Measurements from ENCODE around the gene PDILT.

The PDILT gene

GRCh38 chr16:20380782-20381181 is 23.8 kb downstream of the PDILT start:
- Histone ChIP-seq H3K4me3 (replicated peaks; ENCODE audit: insufficient read depth, low read length) (no peak overlapping the region), H3K27ac (replicated peaks) (no peak overlapping the region), H3K27me3 (ENCODE audit: insufficient read depth, poor library complexity, severe bottlenecking) (no peaks in the 10 kb centered on the region)
- TF ChIP-seq SPI1 (IDR thresholded peaks at IDR 0.05; ENCODE audit: borderline replicate concordance, low read depth): no peak
- no peak for DNase-seq (ENCODE audit: low read depth in 1 of 2, low spot score in 1 of 2)

- H3K27me3 ChIP-seq (ENCODE audit: insufficient read depth, poor library complexity, severe bottlenecking): no peaks in the 10 kb centered on the region
- TF ChIP-seq REST (IDR thresholded peaks at IDR 0.05; ENCODE audit: insufficient replicate concordance, low read depth): no peak
- TF ChIP-seq CTCF (IDR thresholded peaks at IDR 0.05; ENCODE audit: insufficient read depth, low read length): no peak
- H3K4me3 ChIP-seq (replicated peaks; ENCODE audit: insufficient read depth, low read length): no peak overlapping the region
- no peak for DNase-seq (ENCODE audit: low read depth in 1 of 2, low spot score in 1 of 2)
- no peak overlapping the region for H3K27ac ChIP-seq (replicated peaks)
Measured at GRCh38 chr16:20377181-20377580, 27.4 kb downstream of the PDILT start.

GRCh38 chr16:20372701-20373100 is 31.8 kb downstream of the PDILT start:
- Histone ChIP-seq H3K27ac (replicated peaks) (no peak overlapping the region), H3K4me3 (replicated peaks; ENCODE audit: insufficient read depth, low read length) (no peak overlapping the region), H3K27me3 (ENCODE audit: insufficient read depth, poor library complexity, severe bottlenecking) (no peaks in the 10 kb centered on the region)
- TF ChIP-seq GABPA (IDR thresholded peaks at IDR 0.05; ENCODE audit: low read depth) (no peak), REST (IDR thresholded peaks at IDR 0.05; ENCODE audit: insufficient replicate concordance, low read depth) (no peak), POLR2AphosphoS5 (IDR thresholded peaks at IDR 0.05; ENCODE audit: low read depth) (no peak), CTCF (IDR thresholded peaks at IDR 0.05; ENCODE audit: insufficient read depth, low read length) (no peak), SPI1 (IDR thresholded peaks at IDR 0.05; ENCODE audit: borderline replicate concordance, low read depth) (no peak)
- no peak for DNase-seq (ENCODE audit: low read depth in 1 of 2, low spot score in 1 of 2)

- Histone ChIP-seq H3K27ac (replicated peaks) (no peak overlapping the region), H3K27me3 (ENCODE audit: insufficient read depth, poor library complexity, severe bottlenecking) (no peaks in the 10 kb centered on the region), H3K4me3 (replicated peaks; ENCODE audit: insufficient read depth, low read length) (no peak overlapping the region)
- no peak for DNase-seq (ENCODE audit: low read depth in 1 of 2, low spot score in 1 of 2)
- TF ChIP-seq REST (IDR thresholded peaks at IDR 0.05; ENCODE audit: insufficient replicate concordance, low read depth): no peak
- no peak for TF ChIP-seq CTCF (IDR thresholded peaks at IDR 0.05; ENCODE audit: insufficient read depth, low read length)
- TF ChIP-seq SPI1 (IDR thresholded peaks at IDR 0.05; ENCODE audit: borderline replicate concordance, low read depth): no peak
- no peak for TF ChIP-seq POLR2AphosphoS5 (IDR thresholded peaks at IDR 0.05; ENCODE audit: low read depth)
- TF ChIP-seq GABPA (IDR thresholded peaks at IDR 0.05; ENCODE audit: low read depth): no peak
Measured at GRCh38 chr16:20369452-20370054, 35.0 kb downstream of the PDILT start.

Data from HL-60 (cell line).